ENCODE measurements around the gene BMP8A. TPM values are rescaled to one million over a fixed set of nuclear protein-coding genes. Genes with fewer than 3 reads are reported as not detected.

Gene BMP8A
- total and polyA plus RNA-seq, 4 donors = 3.0 to 5.0 (median 4.1) TPM

DNA sequence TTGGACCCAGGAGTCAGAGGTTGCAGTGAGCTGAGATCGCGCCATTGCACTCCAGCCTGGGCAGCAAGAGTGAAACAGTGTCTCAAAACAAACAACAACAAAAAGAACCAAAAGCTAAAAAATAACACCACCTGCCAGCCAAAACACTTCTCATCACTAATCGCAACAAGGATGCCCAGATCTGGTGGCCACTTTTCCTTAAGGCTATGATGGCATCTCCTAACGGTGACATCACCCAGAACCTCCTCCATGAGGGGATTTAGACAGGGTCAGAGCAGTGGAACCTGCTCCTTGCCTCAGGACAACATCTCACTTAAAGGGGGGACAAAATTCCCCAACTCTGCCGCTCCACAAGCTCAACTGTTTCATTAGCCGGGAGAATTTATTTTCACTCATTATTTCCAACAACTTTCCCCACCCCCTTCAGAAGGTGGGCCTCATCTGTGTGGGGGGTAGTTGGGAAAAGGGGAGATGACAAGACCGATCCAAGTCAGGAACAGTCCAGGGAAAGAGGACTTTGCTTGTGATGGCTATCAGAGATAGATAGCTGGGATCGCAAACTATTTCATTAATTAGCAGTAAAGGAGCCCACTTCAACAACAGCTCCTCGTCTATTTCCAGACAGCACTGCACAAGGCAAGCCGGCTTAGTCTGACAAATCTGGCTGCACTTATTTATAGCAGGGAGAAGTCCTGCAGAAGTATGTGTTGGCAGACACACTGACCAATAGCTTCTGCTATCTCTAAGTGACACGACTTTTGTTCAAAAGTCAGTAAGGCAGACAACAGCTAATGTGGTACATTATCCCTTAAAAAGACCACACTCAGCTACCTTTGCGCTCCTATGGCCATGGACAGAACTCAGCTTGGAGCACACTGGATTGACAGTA, 82.5 kb downstream of the BMP8A start:
- DNase-seq (ENCODE audit: low read depth in 4 of 6, low spot score in 6 of 6) = peak in 1 of 6 donors; percentile 8
- Histone ChIP-seq H3K4me3 (ENCODE audit: low read depth, low read length) (peak overlapping the region; percentile 81), H3K9me3 (ENCODE audit: control insufficient read depth, insufficient read depth, low read length) (no peaks in the 10 kb centered on the region), H3K27ac (ENCODE audit: low read depth, low read length) (no peak overlapping the region), H3K36me3 (ENCODE audit: control insufficient read depth, insufficient read depth, low read length) (peaks cover 35% of the 10 kb centered on the region), H3K27me3 (ENCODE audit: control insufficient read depth, insufficient read depth, low read length) (no peaks in the 10 kb centered on the region), H3K4me1 (ENCODE audit: control insufficient read depth, insufficient read depth, low read length) (peaks cover 21% of the 10 kb centered on the region)
- WGBS (ENCODE audit: insufficient coverage) = 39% methylated on average over 5 of the region's 12 CpGs

DNA sequence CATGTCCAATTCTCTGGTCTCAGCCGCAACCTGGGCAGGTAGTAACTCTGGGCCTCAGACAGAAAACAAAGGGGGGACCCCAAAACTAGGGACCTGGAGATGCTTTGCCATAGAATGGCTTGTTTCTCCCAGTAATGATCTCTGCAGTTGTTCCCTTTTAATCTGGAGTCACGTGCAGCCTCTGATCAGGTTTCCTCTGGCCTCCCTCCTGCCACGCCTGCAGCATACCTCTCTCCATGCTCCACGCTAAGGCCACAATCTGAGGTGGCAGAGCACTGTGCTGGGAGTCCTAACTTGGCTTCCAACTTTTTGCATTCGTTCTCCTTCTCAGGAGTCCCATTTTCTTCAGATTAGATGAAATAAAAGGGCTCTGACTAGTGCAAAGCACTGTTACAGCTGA, 83.2 kb downstream of the BMP8A start:
- peaks cover 21% of the 10 kb centered on the region for H3K4me1 ChIP-seq (ENCODE audit: control insufficient read depth, insufficient read depth, low read length)
- no peak overlapping the region for H3K27ac ChIP-seq (ENCODE audit: low read depth, low read length)
- no peaks in the 10 kb centered on the region for H3K27me3 ChIP-seq (ENCODE audit: control insufficient read depth, insufficient read depth, low read length)
- 36% methylated on average over 3 of the region's 5 CpGs for WGBS (ENCODE audit: insufficient coverage)
- no peak for DNase-seq (ENCODE audit: low read depth in 4 of 6, low spot score in 6 of 6)
- peak overlapping the region; percentile 81 for H3K4me3 ChIP-seq (ENCODE audit: low read depth, low read length)
- peaks cover 29% of the 10 kb centered on the region for H3K36me3 ChIP-seq (ENCODE audit: control insufficient read depth, insufficient read depth, low read length)
- H3K9me3 ChIP-seq (ENCODE audit: control insufficient read depth, insufficient read depth, low read length) = no peaks in the 10 kb centered on the region

Small RNAs within 50 kb of the gene (small RNA-seq; reads per million reads assigned to genes)
- 5.8 reads per million, percentile 95 among the genes with 10 or more reads in this experiment for gene SNORA55 (ENCODE audit: low replicate concordance)

Other genes with a start within 250 kb of the BMP8A start
- gene PABPC4, start 85.2 kb downstream of the BMP8A start, total RNA-seq = 10 to 100 TPM; 79.2 to 84.8 TPM
- 100 to 1,000 TPM; 138 to 144 TPM for gene PABPC4, start 85.2 kb downstream of the BMP8A start, polyA plus RNA-seq (ENCODE audit: insufficient read length in 2 of 2)
- gene HEYL, start 148.0 kb downstream of the BMP8A start, total RNA-seq = 1 to 10 TPM; 3.2 to 6.4 TPM
- gene HEYL, start 148.0 kb downstream of the BMP8A start, polyA plus RNA-seq (ENCODE audit: insufficient read length in 2 of 2) = 10 to 100 TPM in 1 of 2 donors, 1 to 10 TPM in 1; 9.8 to 10.2 TPM
- 1 to 10 TPM; 2.4 to 5.4 TPM for gene NT5C1A, start 180.5 kb downstream of the BMP8A start, total RNA-seq
- gene NT5C1A, start 180.5 kb downstream of the BMP8A start, polyA plus RNA-seq (ENCODE audit: insufficient read length in 2 of 2) = 1 to 10 TPM; 1.5 to 3.1 TPM
- 10 to 100 TPM; 19.7 to 68.6 TPM for gene HPCAL4, start 199.8 kb downstream of the BMP8A start, total RNA-seq
- 10 to 100 TPM; 61.9 to 67.9 TPM for gene HPCAL4, start 199.8 kb downstream of the BMP8A start, polyA plus RNA-seq (ENCODE audit: insufficient read length in 2 of 2)
- gene PPIE, start 247.2 kb downstream of the BMP8A start, total RNA-seq = 10 to 100 TPM; 28.4 to 45.8 TPM
- 10 to 100 TPM; 54.6 to 55.9 TPM for gene PPIE, start 247.2 kb downstream of the BMP8A start, polyA plus RNA-seq (ENCODE audit: insufficient read length in 2 of 2)